Esophagus mucosa (tissue), 1 donor: ENCODE data around the gene PICALM. TPM values are rescaled to one million over a fixed set of nuclear protein-coding genes. Genes with fewer than 3 reads are reported as not detected.
"Not testable (repeated sequence)": the region's sequence is repeated elsewhere in the genome, so short reads cannot be mapped to it uniquely, and the experiment has no call there.

Experiments
- ATAC-seq: fragments of 200-7000 bp; cut with Tn5 transposase; one replicate; pipeline ENCODE4 v1.9.1; 2020
- total RNA-seq: library from RNA; stranded (reverse); gene quantifications from one replicate; pipeline ENCODE4 v1.2.4, GENCODE V29; 2023
- donor health status: DM: yes; HTN: yes; CAD: no.

PICALM gene
- total RNA-seq, 1 donor from 2014 or later: 97.8 TPM

DNA sequence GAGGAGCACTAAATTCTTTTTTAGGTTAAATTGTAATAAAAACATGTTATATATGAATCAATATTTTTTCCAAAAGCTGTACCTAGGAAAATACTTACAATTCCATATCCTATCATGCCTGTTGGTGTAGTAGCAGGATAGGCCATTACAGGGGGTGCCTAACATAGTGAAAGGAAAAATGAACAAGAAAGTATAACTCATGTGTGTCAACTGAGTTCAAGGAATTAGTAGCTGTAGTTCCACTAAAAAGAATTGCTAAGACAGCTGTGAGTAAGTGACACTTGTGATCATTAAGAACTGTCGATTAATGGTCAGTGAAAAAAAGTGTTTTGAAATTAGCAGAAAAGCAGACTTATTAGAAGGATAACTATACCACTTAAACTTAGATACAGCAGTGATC is 92.4 kb downstream of the PICALM start:
- ATAC-seq: no peak

DNA sequence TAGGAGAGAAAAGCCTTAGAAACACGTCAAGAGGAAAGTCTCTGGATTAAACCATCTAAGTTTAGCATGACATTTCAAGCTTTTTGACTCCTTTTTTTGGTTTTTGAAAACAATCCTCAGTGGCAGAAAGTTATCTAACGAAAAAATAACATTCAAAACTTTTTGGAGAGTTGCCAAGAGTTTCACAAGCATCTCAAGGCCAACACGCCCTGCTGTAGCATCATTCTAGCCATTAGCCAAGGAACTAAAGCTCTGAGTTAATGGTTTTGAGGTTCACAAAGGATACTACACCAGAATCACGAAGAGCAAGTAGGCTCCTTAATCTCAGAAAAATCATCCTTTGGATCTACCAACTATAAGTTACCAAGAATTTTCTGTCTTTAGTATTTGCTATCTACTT is 94.8 kb downstream of the PICALM start:
- no peak for ATAC-seq

- no peak for ATAC-seq
Measured at GRCh38 chr11:85970593-85970992, 98.3 kb downstream of the PICALM start.

DNA sequence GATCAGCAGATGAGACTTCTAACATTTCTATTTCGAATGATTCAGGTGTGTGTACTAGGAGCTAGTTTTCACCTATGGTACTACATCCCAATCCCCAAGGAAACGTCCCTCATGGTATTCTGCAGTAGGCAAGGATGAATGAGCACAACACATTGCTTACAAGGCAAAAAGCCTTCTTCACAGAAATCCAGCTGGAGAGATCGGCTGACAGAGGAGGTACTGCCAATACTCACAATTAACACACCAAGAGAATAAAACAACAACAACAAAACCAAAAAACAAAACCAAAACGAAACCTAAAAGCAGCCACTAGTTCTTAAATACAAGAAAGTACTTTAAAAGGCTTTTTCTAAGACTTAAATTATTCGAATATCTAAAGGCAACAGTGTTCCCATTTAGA is 101.4 kb downstream of the PICALM start:
- no peak for ATAC-seq

- ATAC-seq: no peak
Measured at GRCh38 chr11:85965202-85965601, 103.7 kb downstream of the PICALM start.

DNA sequence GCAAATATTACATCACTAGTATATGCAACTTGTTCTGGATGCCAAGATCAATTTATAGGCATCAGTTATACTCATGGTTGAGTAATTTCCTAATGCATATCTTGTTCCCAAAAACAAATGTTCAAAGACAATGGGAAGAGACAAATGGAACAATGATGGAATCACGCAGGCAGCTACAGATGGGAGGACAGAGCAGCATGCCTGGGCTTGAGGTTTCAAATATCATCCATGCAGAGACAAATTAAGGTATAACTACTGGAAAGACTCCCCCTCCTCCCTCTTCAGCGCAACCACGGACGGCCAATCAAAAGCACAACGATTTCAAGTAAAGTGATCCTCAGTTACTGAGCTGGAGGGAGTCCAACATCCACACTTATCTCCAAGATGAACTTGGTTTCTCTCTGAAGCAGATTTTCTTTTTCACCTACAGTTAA is 106.9 kb downstream of the PICALM start:
- ATAC-seq: no peak

- ATAC-seq: no peak
Measured at GRCh38 chr11:85961130-85961529, 107.8 kb downstream of the PICALM start.

- no peak for ATAC-seq
Measured at GRCh38 chr11:85960678-85961077, 108.2 kb downstream of the PICALM start.

- no peak for ATAC-seq
Measured at GRCh38 chr11:85955531-85955930, 113.4 kb downstream of the PICALM start.

DNA sequence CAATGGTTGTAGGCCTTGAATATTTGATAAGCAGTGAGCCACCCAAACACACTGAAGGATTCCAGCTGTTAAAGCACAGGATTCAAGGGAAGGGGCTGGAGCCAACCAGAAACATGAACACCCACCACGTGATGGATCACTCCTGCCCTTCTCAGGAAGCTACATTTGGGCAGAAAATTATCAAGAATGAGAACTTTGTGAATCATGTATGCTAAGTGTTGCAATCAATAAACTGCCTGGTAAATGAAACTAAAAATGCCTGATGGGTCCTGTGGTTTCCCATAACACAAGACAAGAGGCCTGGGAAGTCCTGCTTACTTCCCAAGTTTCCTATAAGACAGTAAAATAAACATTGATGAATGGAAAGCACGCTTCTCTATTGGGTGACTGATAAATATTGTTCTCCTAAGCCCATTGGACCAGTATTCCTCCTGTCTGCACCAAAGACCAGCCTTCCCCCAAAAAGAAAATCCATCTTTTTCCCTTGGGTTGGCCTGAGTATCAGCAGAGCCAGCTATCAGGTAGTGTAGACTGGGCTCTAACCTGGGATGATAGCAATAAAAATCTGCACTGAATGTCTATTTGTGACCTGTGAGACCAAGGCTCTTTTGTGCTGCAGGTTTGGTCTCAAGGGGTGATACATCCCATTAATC is 115.3 kb downstream of the PICALM start:
- ATAC-seq: no peak

- ATAC-seq: not testable (repeated sequence)
Measured at GRCh38 chr11:85952108-85952485, 116.8 kb downstream of the PICALM start.

DNA sequence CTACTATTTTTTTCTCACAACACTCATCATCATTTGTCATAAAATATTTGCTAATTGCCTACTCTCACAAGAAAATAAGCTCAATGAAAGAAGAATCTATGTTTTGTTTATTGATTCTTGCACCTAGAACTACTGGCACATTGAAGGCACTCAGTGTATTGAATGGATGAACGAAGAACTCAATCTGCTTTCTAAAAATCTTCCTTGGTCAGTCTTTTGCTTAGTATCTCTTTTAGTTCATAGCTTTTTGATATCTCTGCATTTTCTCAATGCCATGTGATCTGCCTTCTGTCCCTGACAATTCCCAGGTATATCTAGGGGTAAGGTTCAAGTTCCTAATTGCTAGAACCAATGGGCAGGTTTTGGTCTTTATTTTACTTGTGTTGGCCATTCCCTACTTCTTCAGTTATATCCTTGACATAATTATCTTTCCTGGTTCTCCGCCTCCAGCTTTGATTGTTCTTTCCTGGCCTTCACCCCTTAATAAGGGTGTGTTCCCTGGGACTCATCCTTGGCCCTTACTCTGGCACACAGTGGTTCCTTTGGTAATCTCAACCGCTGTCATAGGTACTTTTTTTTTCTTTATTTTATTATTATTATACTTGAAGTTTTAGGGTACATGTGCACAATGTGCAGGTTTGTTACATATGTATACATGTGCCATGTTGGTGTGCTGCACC is 117.3 kb downstream of the PICALM start:
- no peak for ATAC-seq

- ATAC-seq: peak; percentile 12
Measured at GRCh38 chr11:85951049-85951405, 117.9 kb downstream of the PICALM start.

DNA sequence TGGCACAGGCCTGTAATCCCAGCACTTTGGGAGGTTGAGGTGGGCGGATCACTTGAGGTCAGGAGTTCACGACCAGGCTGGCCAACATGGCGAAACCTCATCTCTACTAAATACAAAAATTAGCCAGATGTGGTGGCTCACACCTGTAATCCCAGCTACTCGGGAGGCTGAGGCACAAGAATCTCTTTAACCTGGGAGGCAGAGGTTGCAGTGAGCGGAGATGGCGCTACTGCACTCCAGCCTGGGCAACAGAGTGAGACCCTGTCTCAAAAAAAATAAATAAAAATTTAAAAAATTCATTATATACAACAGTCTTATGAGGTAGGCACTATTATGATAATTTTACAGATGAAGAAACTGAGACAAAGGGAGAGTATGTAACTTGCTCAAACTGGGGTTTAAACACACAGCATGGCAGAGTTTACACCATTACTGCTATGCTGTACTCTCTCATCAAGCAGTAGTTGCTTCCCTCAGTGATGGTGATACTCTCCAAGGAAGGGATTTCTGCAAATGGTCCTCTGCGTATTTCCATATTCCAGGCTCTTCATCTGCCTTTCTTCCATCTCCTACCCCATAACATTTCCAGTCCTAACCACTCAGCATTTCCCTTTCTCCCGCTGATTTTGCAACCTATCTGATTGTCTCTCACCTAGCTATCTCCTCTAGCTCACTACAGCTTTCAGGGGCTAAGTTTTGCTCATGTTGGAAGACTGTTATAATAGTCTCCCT is 118.4 kb downstream of the PICALM start:
- no peak for ATAC-seq

- ATAC-seq: no peak
Measured at GRCh38 chr11:85949798-85950197, 119.1 kb downstream of the PICALM start.

DNA sequence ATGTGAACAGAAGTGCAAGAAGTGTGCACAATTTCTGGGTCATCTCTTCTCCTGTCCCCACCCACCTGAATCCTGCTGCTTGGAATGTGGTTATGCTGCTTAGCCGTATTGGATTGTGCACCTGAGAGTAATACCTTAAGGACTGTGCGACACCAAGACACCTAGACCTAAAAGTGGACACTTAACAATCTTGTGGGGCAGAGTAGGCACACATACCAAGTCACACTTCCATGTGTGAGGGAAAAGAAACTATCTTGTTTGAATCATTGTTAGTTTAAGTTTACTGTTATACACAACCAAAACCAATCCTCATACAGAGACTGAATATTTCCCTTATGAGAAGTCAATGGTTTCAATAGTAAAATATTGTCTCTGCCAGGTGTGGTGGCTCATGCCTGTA is 120.0 kb downstream of the PICALM start:
- ATAC-seq: peak; percentile 70

GRCh38 chr11:85947431-85948272 is 121.2 kb downstream of the PICALM start:
- peak; percentile 47 for ATAC-seq

- no peak for ATAC-seq
Measured at GRCh38 chr11:85946221-85946620, 122.7 kb downstream of the PICALM start.

- ATAC-seq: no peak
Measured at GRCh38 chr11:85945788-85946187, 123.1 kb downstream of the PICALM start.

DNA sequence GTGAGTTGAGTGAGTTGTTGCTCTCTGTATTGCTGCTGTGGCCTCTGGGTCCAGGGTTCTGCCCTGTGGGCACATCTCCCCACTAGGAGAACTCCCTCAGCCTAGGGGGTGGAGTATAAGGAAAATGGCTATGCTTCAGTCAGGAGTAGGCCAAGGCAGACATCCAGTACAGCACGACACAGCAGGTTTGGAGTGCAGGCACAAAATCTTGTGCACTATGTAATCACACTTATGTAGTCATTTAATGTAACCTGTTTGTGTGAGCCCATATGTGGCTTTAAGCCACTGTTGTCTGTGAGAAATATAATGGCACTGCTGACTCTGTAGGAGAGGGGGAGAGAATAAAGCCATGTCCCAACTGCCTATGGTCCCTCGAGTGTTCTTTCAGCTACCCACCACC is 123.6 kb downstream of the PICALM start:
- ATAC-seq: no peak

DNA sequence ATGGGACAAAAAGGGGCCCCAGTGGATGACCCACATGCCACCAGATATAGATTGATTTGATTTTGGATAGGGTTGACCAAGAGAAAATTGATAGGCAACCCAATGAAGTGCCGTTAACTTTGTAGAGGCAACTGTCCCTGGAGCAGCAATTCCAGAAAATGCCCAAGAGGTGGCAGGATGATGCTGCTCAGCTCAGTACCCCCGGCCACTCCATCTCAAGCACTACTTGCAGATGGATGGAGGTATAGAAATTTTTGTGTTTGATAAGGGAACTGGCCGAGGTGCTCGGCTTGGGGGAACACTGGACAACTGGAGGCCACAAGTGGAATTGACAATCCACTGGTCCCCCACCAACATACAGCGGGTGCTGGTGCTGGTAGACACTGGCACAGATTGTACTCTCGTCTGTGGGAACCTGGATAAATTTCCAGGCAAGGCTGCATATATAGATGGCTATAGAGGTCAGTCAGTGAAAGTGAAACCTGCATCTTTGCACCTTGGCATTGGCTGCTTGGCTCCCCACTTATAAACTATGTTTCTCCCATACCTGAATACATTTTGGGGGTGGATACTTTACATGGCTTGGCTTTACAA is 127.4 kb downstream of the PICALM start:
- peak; percentile 62 for ATAC-seq
